HUDEP-2 (cell line): ENCODE data around the gene MRPL40.

Experiments used
- DNase-seq, 76 experiments: peaks; one replicate each; lab custom pipeline; 2025; ENCODE audit not compliant: unreplicated experiment in 76 of 76; lab: John Stamatoyannopoulos, UW

The MRPL40 gene

GRCh38 chr22:19432133-19432851 lies at the start of gene MRPL40:
Gene MRPL40 (plus strand): TSS chr22:19432545. CDS start chr22:19432555, 10 bp downstream.
- DNase-seq: peak in 75 of 76 experiments; percentile 56 to 97 (median 92)

- no peak for DNase-seq
Observed at GRCh38 chr22:19383292-19383691, 49.1 kb upstream of the MRPL40 start.

GRCh38 chr22:19385221-19385906 lies 47.0 kb upstream of the MRPL40 start:
- DNase-seq: no peak

- no peak for DNase-seq
Observed at GRCh38 chr22:19386248-19386647, 46.1 kb upstream of the MRPL40 start.

- no peak for DNase-seq
Observed at GRCh38 chr22:19387038-19387437, 45.3 kb upstream of the MRPL40 start.

- DNase-seq: no peak
Observed at GRCh38 chr22:19387575-19387974, 44.8 kb upstream of the MRPL40 start.

DNA sequence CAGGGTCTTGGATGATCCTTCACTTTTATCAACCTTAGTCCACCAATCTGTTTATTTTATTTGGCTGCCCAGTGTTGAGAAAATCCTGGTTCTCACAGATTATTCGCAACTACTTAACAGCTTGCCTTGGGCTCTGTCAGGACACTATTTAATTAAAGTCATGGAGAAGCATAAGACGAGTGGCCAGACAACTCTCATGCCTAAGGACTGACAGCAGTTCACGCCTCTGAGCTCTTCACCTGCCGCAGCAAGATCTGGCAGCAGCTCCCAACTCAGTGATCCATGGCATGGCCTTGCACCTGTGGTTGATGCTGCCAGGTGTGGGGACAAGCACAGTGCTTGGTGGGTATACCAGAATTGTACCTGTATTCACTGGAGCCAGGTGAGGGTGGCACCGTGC lies 38.6 kb upstream of the MRPL40 start:
- DNase-seq: no peak

- no peak for DNase-seq
Observed at GRCh38 chr22:19394274-19395050, 37.9 kb upstream of the MRPL40 start.

DNA sequence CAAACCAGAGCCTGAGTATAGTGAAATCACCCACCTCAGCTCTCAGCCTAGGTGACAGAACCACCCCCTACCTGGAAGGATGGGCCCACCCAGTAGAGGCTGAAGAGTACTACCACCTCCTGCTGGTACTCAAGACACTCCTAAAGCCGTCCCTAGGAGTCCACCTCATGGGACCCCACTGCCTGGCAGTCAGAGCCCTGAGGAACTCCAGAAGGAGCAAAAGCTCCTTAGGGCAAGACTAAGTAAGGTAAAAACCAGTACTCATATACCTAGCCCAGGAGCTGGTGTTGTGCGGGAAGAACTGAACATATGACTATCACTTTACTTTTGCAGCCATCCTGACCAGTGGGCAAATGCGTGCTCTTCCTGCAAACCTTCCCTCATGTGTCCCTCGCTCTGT lies 37.1 kb upstream of the MRPL40 start:
- no peak for DNase-seq

- DNase-seq: no peak
Observed at GRCh38 chr22:19396561-19396933, 35.8 kb upstream of the MRPL40 start.

DNA sequence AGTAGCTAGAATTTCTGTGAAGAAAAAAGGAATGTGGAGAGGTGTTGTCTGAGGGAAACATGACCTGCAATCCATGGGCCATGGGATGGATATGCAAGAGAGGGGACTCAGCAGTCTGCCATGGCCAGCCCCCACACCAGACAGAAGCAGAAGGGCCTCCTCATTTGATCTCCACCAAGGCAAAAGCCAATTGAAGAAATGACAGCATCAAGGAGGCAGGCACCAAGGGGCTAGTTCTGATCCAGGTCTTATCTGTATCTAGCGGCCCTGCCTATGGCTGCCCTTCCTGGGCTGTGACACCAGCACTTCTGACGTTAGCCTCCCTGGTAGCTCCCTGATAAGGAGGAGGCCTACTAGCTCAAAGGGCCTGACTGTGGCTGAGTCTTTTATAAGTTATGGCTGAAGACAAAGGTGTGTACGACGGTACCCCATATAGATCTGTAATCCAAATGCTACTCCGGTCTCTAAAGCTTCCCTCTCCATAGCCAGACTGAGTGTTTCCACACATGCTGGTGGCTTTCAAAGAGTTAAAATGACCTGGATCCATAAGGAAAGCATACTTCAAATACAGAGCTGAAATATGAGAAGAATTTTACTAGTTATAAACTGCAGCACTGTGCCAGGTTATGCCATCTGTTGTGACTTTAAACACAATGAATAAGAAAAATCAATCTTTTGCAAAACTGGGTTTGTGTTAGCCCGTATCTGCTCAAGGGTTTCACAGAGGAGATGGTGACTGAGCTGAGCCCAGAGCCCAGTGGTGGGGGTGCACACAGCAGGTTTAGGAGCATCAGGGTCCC lies 35.2 kb upstream of the MRPL40 start:
- peak in 75 of 76 experiments; percentile 19 to 96 (median 85) for DNase-seq

- peak in 13 of 76 experiments; percentile 16 to 63 (median 45) for DNase-seq
Observed at GRCh38 chr22:19397734-19398104, 34.6 kb upstream of the MRPL40 start.

DNA sequence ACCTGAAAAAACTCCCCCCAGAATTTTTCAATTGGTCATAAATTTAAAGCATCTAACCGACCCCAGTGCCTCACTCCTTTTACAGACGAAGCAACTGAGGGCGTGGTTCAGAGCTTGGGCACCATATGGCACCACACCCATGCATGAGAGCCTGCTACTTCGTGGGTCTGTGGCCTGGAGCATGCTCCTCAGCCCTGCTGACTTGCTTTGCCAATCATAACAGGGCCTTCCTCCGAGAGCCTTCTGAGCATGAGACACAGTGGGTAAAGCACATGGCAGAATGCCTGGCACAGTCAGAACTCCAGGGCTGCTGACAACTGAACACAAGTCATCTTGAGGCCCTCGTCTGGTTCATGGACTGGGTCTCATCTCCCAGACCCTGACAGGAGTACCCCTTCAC lies 34.1 kb upstream of the MRPL40 start:
- DNase-seq: peak in 75 of 76 experiments; percentile 38 to 93 (median 81)

DNA sequence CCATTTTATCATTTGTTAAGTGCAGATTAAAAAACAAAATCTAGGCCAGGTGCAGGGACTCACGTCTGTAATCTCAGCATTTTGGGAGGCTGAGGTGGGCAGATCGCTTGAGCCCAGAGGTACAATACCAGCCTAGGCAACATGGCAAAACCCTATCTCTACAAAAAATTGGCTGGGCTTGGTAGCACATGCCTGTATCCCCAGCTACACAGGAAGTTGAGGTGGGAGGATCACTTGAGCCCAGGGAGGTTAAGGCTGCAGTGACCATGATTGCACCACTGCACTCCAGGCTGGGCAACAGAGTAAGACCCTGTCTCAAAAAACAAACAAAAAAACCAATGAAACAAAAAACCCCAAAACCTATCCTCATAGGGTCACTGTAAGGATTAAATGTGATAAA lies 33.7 kb upstream of the MRPL40 start:
- DNase-seq: peak in 7 of 76 experiments; percentile 3 to 51 (median 36)

- no peak for DNase-seq
Observed at GRCh38 chr22:19400881-19401280, 31.5 kb upstream of the MRPL40 start.

- no peak for DNase-seq
Observed at GRCh38 chr22:19401483-19401882, 30.9 kb upstream of the MRPL40 start.

DNA sequence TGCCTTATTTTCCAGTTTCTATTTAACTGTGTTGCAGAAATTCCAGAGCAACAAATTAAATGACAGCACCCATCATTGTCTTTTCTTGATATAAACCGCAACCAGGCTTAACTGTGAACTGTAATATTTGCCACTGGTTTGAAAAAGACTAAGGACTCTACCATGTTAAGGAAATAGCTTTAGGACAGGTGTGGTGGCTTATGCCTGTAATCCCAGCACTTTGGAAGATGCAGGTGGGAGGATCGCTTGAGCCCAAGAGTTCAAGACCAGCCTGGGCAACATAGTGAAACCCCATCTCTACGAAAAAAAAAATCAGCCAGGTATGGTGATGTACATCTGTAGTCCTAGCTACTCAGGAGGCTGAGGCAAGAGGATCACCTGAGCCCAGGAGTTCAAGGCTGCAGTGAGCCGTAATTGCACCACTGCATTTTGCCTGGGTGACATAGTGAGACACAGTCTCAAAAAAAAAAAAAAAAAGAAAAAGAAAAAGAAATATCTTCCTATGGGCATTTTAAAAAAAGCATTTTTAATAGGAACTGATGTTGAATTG lies 29.6 kb upstream of the MRPL40 start:
- DNase-seq: no peak

GRCh38 chr22:19404676-19405075 lies 27.7 kb upstream of the MRPL40 start:
- DNase-seq: no peak

DNA sequence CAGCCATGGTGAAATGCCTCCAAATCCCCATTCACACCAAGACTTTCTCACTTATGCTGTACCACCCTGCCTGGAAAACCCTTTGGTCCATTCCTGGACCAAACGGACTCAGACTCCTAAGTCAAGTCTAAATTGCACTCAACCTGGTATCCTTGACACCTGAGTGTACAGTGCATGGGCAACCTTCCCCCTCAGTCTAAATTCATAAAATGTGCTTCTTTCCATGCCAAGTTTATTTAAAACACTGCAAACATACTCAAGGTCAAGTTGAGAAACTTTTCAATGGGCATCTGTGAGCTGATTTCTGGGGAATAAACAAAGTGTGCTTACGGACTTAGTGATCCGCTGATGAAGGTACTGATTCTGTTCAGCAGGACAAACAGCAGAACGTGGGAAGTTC lies 27.2 kb upstream of the MRPL40 start:
- DNase-seq: no peak

DNA sequence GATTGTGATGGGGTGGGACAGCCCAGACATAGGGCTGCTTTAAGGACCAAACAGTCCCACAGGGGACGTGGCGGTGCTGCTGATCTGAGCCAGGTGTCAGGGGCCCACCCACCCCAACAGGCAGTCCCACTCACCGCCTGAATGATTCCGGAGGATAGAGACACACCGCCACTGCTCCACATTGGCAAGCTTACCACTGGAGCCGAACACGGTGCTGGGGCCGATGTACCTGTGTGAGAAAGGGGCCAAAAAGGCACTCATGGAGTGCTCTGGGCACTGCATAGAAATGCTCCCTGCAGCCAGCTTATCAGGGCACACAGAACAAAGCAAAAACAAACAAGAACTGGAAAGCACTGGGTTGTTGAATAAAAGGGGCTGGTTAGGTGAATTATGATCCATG lies 26.7 kb upstream of the MRPL40 start:
- DNase-seq: no peak
